DMS153 (cell line): Measurements from ENCODE around the gene ADGRD2.

Experiments
- DNase-seq: peaks from one replicate; lab custom pipeline; 2025; lab: John Stamatoyannopoulos, UW

ADGRD2 gene

DNA sequence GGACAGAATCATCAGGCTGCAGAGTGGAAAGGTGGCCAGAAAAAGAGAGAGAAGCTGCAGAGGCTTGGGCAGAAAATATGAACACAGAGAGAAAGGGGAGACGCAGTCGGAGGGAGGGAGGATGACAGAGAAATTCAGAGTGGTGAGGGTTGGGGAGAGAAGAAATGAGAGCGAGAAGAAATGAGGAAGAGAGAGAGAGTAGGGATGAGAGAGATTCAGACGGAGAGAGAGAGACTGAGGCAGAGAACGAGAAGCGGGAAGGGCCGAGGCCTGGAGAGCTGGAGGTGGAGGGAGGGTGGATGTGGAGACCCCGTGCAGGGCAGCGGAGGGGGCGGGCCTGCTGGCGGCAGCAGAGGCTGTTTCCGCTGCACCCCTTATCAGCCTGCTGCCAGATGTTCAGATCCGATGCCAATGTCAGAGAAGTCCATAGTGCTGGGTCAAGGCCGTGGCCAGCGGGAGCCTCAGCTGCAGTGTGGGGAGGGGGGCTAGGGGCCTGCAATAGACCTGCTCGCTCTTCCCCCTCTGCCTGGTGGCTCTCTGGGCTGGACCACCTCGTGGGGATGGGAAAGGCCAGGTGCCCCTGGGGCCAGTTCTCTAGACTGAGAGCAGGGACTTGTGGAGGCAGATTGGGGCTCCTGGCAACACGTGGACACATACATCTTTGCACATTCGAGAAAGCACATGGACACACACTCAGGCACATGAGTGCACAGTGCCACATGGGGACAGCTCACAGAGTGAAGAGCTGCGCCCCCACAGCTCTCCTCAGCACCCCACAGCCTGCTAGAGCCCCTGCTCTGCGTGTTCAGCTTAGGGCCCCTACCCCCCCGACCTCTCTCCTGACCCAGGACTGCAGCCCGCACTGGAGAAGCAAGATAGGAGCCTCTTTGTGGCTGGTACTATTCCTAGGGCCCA, 61.9 kb downstream of the ADGRD2 start:
- DNase-seq: no peak

GRCh38 chr9:124512806-124513204, 62.6 kb downstream of the ADGRD2 start:
- DNase-seq: no peak

DNA sequence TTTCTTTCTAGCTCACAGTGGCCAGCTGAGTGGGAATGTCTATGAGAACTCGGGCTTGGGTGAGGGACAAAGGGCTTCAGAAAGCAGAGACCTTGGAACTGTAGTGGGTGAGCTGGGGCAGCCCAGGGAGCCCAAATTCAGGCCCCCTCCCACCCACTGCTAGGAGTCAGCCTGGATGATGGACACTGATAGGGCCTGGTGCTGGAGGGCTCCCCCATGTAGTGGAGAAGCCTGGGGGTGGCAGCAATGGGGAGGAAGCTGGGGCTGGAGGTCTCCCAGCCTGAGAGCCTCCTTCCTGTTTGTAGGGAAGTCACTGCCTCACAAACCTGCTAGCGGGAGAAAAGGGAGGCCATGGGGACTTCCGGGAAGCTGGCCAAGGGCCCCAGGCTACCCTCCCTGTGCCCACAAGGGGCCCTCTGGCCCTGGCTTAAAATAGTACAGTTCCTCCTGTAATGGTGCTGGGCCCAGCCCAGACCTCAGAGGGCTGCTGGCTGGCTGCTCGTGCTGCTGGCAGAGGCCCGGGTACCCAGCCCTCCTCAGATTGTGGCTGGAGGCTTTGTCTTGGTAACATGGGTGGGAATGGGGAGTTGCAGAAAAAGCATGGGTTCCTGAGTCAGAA, 63.2 kb downstream of the ADGRD2 start:
- no peak for DNase-seq

- DNase-seq: no peak
These were observed 63.9 kb downstream of the ADGRD2 start for GRCh38 chr9:124514125-124514524.

- no peak for DNase-seq
These were observed 64.6 kb downstream of the ADGRD2 start for GRCh38 chr9:124514874-124515273.

- no peak for DNase-seq
These were observed 67.3 kb downstream of the ADGRD2 start for GRCh38 chr9:124517600-124517999.

DNA sequence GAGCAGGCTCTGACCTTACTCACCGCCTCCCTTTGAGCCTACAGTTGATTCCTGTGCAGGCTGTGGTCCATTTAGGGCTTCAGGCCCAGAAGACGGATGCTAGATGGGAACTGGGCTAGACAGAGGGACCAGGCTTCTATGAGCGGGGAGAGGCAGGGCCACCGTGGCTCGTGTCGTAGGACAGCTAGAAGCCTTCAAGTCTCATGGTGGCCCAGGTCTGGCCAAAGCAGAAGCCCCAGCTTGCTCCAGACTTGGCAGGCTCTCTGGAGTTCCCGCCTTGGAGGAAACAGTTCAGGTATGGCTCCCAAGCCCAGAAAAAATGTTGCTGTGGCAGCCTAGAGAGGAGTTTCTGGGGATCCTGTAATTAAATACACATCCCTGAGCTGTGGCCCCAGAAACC, 67.9 kb downstream of the ADGRD2 start:
- no peak for DNase-seq

GRCh38 chr9:124520206-124520596, 70.0 kb downstream of the ADGRD2 start:
- DNase-seq: no peak

DNA sequence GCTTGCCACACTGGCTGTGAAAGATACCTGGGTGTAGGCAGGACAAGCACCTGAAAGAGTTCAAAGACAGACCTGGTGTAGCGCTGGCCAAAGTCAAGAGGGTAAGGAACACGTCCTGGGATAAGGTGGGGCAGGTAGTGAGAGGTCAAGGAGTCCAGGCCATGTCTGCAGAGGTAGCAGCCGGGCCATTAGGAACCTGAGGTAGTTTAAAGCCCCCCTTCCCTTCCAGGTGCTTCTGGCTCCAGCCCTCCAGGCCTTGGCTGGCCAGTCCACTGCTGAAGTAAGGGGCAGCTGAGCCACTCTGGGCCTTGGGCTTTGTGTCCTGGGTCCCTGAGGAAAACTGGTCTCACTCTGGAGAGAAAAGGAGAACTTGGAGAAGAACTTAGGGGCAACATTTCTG, 70.9 kb downstream of the ADGRD2 start:
- no peak for DNase-seq

- DNase-seq: no peak
These were observed 72.2 kb downstream of the ADGRD2 start for GRCh38 chr9:124522121-124523098.

GRCh38 chr9:124526174-124526573, 75.9 kb downstream of the ADGRD2 start:
- DNase-seq: no peak

DNA sequence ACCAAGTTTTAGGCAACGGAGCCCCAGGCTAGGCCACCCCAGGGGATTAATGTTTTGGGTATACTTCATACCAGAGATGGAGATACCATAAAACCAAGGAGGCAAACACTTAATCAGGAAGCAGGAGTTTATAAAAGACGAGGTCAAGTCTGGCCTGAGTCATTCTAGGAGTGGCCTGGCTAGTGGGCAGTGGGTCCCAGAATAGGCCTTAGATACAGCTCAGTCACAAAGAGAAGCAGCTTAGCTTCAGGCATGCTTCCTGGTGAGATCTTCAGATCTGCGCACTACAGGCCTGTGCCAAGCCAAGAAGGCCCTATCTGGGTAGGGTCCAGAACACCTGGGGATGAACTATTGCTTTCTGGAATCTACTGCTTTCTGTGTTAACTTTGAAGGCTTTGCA, 77.5 kb downstream of the ADGRD2 start:
- no peak for DNase-seq
